HepG2 (cell line): Measurements from ENCODE around the gene HHATL. TPM values are rescaled to one million over a fixed set of nuclear protein-coding genes. Genes with fewer than 3 reads are reported as not detected.

Experiments
- ATAC-seq: fragments of 200-7000 bp; cut with Tn5 transposase; 3 replicates; pipeline ENCODE4 v1.9.1; 2020; ENCODE audit warnings: mild to moderate bottlenecking, moderate library complexity
- BruUV-seq: library from RNA; stranded (reverse); fragments of 400-500 nt; replicated peaks from 2 replicates; lab custom pipeline; 2021; lab: Mats Ljungman, UMichigan
- CTCF ChIA-PET: fragments of 300-600 bp; formaldehyde crosslinking; extraction: SDS; loops from one replicate; lab custom pipeline; 2021; ENCODE audit warnings: low total read pairs, inconsistent platforms, low intra/inter-chr PET ratio; lab: Yijun Ruan, JAX
- POLR2A ChIA-PET: fragments of 350-600 bp; sonication (Branson Sonifier 250); formaldehyde crosslinking; loops from one replicate; lab custom pipeline; 2020; ENCODE audit warnings: antibody characterized with exemption, inconsistent platforms; lab: Yijun Ruan, JAX
- DNase-seq: peaks from one replicate; pipeline ENCODE4 v3.0.0-alpha.2; 2015; ENCODE audit warnings: low spot score
- FAIRE-seq: peaks from 3 replicates; lab custom pipeline; 2011; peaks lifted over from hg19 to GRCh38; lab: Jason Lieb, UNC
- H2AFZ ChIP-seq: one replicate; pipeline ENCODE4 v1.6.1; 2011; ENCODE audit warnings: low read length, inconsistent platforms
- H3K27ac ChIP-seq: fragments of 300-600 bp; 3 replicates; pipeline ENCODE4 v1.8.0; 2011; ENCODE audit warnings: mixed run types, mild to moderate bottlenecking, mixed read lengths, low read length, inconsistent platforms; ENCODE audit not compliant: insufficient read depth; ENCODE audit errors: extremely low read length
- H3K27me3 ChIP-seq, 2 experiments: fragments of 200-600 bp in 1 of 2; 2 replicates in 1 of 2; 3 replicates in 1 of 2; pipeline versions ENCODE4 v1.6.0 to v1.8.0; 2011; ENCODE audit warnings: low read length in 2 of 2, mild to moderate bottlenecking in 2 of 2, moderate library complexity in 2 of 2, inconsistent platforms in 1 of 2; ENCODE audit not compliant: insufficient read depth in 2 of 2, control insufficient read depth in 1 of 2
- H3K36me3 ChIP-seq, 2 experiments: fragments of 200-600 bp in 1 of 2; replicated peaks in 1 of 2; 2 replicates in 1 of 2; 3 replicates in 1 of 2; pipeline versions ENCODE4 v1.5.1 to v1.8.0; 2011; ENCODE audit warnings: low read length in 2 of 2, inconsistent platforms in 1 of 2; ENCODE audit not compliant: insufficient read depth in 2 of 2, control insufficient read depth in 1 of 2
- H3K4me1 ChIP-seq: 2 replicates; pipeline ENCODE4 v1.5.1; 2012; ENCODE audit warnings: low read length, inconsistent platforms; ENCODE audit not compliant: insufficient read depth
- H3K4me2 ChIP-seq: 2 replicates; pipeline ENCODE4 v1.6.0; 2011; ENCODE audit warnings: low read depth, low read length, inconsistent platforms
- H3K4me3 ChIP-seq, 3 experiments: fragments of 200-600 bp in 1 of 3; sonication (generic), shearing (Covaris generic) in 1 of 3; replicated peaks in 1 of 3; 2 replicates each; pipeline ENCODE4 v1.5.1; 2011 to 2016; ENCODE audit warnings: low read length in 3 of 3, inconsistent platforms in 2 of 3, low read depth in 2 of 3, mild to moderate bottlenecking in 2 of 3, control low read depth in 1 of 3, mixed read lengths in 1 of 3; ENCODE audit not compliant: insufficient read depth in 1 of 3
- H3K79me2 ChIP-seq: one replicate; pipeline ENCODE4 v1.6.1; 2011; ENCODE audit warnings: low read length, inconsistent platforms; ENCODE audit not compliant: insufficient read depth
- H3K9ac ChIP-seq: 2 replicates; pipeline ENCODE4 v1.6.0; 2011; ENCODE audit warnings: mild to moderate bottlenecking, low read depth, low read length, inconsistent platforms; ENCODE audit not compliant: insufficient read depth
- H3K9me3 ChIP-seq: 2 replicates; pipeline ENCODE4 v1.5.1; 2012; ENCODE audit warnings: mild to moderate bottlenecking, low read length
- H4K20me1 ChIP-seq: 2 replicates; pipeline ENCODE4 v1.6.0; 2011; ENCODE audit warnings: inconsistent platforms, mild to moderate bottlenecking, low read length, moderate library complexity; ENCODE audit not compliant: insufficient read depth
- NFE2L1 ChIP-seq: sonication (generic); formaldehyde crosslinking; IDR thresholded peaks from 2 replicates; pipeline ENCODE4 v1.4.0; 2020; ENCODE audit warnings: missing genetic modification reagents, mild to moderate bottlenecking, borderline replicate concordance
- PCBP1 ChIP-seq: fragments of 200-400 bp; formaldehyde crosslinking; IDR thresholded peaks from 2 replicates; pipeline ENCODE4 v1.6.1; 2017; ENCODE audit warnings: mild to moderate bottlenecking, low read depth, low read length, borderline replicate concordance
- TP53 ChIP-seq: sonication (generic); formaldehyde crosslinking; conservative IDR thresholded peaks from 2 replicates; pipeline ENCODE4 v1.4.0; 2020; ENCODE audit warnings: missing genetic modification reagents
- ZFY ChIP-seq: sonication (generic); formaldehyde crosslinking; IDR thresholded peaks from 2 replicates; pipeline ENCODE4 v1.4.0; 2020; ENCODE audit warnings: missing genetic modification reagents
- ZNF12 ChIP-seq: sonication (generic); formaldehyde crosslinking; IDR thresholded peaks from 2 replicates; pipeline ENCODE4 v1.5.0; 2020; ENCODE audit warnings: missing genetic modification reagents
- ZNF780A ChIP-seq: sonication (generic); formaldehyde crosslinking; IDR thresholded peaks from 2 replicates; pipeline ENCODE4 v1.8.0; 2022; ENCODE audit warnings: mild to moderate bottlenecking, missing genetic modification reagents, moderate library complexity
- WGBS: methylation state at CpG from one replicate; pipeline ENCODE4 v1.1.6; 2017; ENCODE audit warnings: low lambda C conversion rate; 5-methylcytosine and 5-hydroxymethylcytosine counted together
- in situ Hi-C: cut with HindIII; loops from 2 replicates; pipeline ENCODE4 v1.10.0; 2017; ENCODE audit warnings: low pct_unique_long_range_greater_than_20kb; ENCODE audit not compliant: extremely low pct_ligation_motif_present
- intact Hi-C: fragments of 100-400 bp; cut with micrococcal nuclease; formaldehyde crosslinking; loops from one replicate; pipeline ENCODE4 v1.10.0; 2022; ENCODE audit not compliant: unreplicated experiment
- polyA plus RNA-seq, 8 experiments: library from polyadenylated mRNA; depleted of rRNA in 3 of 8; stranded (reverse) in 7 of 8; unstranded in 1 of 8; fragments of >200 nt; fragmentation: Illumina TruSeq in 4 of 8; extraction: Trizol in 4 of 8; gene quantifications; 2 replicates each; pipeline versions ENCODE4 v1.2.1 to v1.2.3, GENCODE V29; 2011 to 2016; ENCODE audit warnings: low read depth in 4 of 8, missing spikeins in 1 of 8, mixed read lengths in 1 of 8; ENCODE audit not compliant: insufficient read depth in 1 of 8
- total RNA-seq, 5 experiments: library from RNA; depleted of rRNA; stranded (reverse); fragments of >200 nt; fragmentation: Illumina TruSeq; extraction: Trizol; gene quantifications; 2 replicates each; pipeline ENCODE4 v1.2.3, GENCODE V29; 2016; ENCODE audit warnings: low read depth in 1 of 5
- TF ChIP-seq, protein P1 (sequence below), 2 experiments: sonication (generic) in 1 of 2; formaldehyde crosslinking in 1 of 2; IDR thresholded peaks; 2 replicates each; pipeline versions ENCODE4 v1.5.1 to v1.6.1; 2011 to 2020; ENCODE audit warnings: borderline replicate concordance in 1 of 2, low read depth in 1 of 2, low read length in 1 of 2, mild to moderate bottlenecking in 1 of 2, missing genetic modification reagents in 1 of 2, moderate library complexity in 1 of 2
- TF ChIP-seq, protein P2 (sequence below): IDR thresholded peaks from 2 replicates; pipeline ENCODE4 v1.6.1; 2012; ENCODE audit warnings: inconsistent platforms

The HHATL gene
- total and polyA plus RNA-seq, 2 of the 13 experiments (the other 11 are each of a cell fraction or from before 2014, with no cell fraction given): 0.26 TPM; not detected in 1

DNA sequence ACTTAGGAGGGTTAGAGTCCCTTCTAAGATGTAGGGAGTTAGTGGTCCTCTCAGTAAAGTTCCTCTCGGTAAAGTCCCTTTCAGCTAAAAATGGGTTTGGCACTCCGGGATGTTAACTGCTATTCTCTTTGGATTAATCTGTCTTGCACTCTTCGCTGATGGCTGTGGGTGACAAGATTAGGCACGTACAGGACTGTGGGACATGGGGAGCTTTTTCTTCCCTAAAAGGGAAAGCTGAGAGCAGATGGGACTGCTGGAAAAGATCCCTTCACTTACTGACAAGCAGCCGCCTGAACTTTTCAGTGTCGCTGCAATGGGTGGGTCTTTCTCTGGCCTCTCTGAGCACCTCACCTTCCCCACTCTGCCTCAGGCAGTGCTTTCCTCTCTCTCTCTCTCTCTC, 16.4 kb upstream of the HHATL start (continued):
- TF ChIP-seq, protein P1, sequence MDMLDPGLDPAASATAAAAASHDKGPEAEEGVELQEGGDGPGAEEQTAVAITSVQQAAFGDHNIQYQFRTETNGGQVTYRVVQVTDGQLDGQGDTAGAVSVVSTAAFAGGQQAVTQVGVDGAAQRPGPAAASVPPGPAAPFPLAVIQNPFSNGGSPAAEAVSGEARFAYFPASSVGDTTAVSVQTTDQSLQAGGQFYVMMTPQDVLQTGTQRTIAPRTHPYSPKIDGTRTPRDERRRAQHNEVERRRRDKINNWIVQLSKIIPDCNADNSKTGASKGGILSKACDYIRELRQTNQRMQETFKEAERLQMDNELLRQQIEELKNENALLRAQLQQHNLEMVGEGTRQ (IDR thresholded peaks at IDR 0.05; ENCODE audit: low read depth, low read length): no peak
- TF ChIP-seq, protein P1 (CRISPR knock-in tag; IDR thresholded peaks at IDR 0.05; ENCODE audit: borderline replicate concordance): no peak
- no peak for TF ChIP-seq ZNF780A (CRISPR knock-in tag)
- TF ChIP-seq, all 625 proteins: peak for 0

DNA sequence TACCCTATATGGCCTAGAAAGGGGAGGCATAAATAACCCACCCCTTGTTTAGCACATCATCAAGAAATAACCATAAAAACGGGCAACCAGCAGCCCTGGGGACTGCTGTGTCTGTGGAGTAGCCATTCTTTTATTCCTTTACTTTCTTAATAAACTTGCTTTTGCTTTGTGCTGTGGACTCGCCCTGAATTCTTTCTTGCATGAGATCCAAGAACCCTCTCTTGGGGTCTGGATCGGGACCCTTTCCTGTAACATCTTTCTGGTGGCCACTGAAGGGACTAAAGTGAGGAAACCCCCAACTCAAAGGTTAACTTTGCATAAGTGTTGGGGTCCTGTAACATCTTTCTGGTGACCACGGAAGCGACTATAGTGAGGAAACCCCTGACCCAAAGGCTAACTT, 15.7 kb upstream of the HHATL start:
- TF ChIP-seq ZNF12 (CRISPR knock-in tag) (no peak), PCBP1 (no peak), NFE2L1 (CRISPR knock-in tag) (no peak), ZFY (CRISPR knock-in tag) (no peak), TP53 (CRISPR knock-in tag) (no peak)
- TF ChIP-seq, protein P2, sequence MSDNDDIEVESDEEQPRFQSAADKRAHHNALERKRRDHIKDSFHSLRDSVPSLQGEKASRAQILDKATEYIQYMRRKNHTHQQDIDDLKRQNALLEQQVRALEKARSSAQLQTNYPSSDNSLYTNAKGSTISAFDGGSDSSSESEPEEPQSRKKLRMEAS: no peak
- TF ChIP-seq, all 625 proteins: peak for 0
- Histone ChIP-seq H3K9me3 (no peaks in the 10 kb centered on the region), H3K27me3 (no peaks in the 10 kb centered on the region; a peak in 2 of 5 replicates), H2AFZ (no peak overlapping the region), H3K27ac (no peak overlapping the region), H3K9ac (no peak overlapping the region), H3K79me2 (no peaks in the 10 kb centered on the region), H3K36me3 (no peaks in the 10 kb centered on the region), H3K4me1 (peaks cover 13% of the 10 kb centered on the region), H4K20me1 (no peaks in the 10 kb centered on the region), H3K4me2 (no peak overlapping the region), H3K4me3 (no peak overlapping the region)
- FAIRE-seq: no peak
- intact Hi-C loops: no loop called here
- ChIA-PET CTCF (no interaction called here), POLR2A (no interaction called here)
- 53% methylated on average over 5 of the region's 5 CpGs for WGBS
- in situ Hi-C loops: no loop called here
- no peak for ATAC-seq
- BruUV-seq: no TSS peak
- DNase-seq: no peak
